SK-N-SH (cell line): ENCODE data around the gene KCNC4. TPM values are rescaled to one million over a fixed set of nuclear protein-coding genes. Genes with fewer than 3 reads are reported as not detected.

ENCODE experiments used
- CTCF ChIA-PET: fragments of 300-600, 350-600 bp; formaldehyde crosslinking; extraction: SDS; loops from one replicate; lab custom pipeline; 2021; lab: Yijun Ruan, JAX
- POLR2A ChIA-PET: fragments of 350-600 bp; sonication (Branson Sonifier 250); formaldehyde crosslinking; extraction: SDS; loops from one replicate; lab custom pipeline; 2020; ENCODE audit warnings: antibody characterized with exemption, inconsistent platforms; lab: Yijun Ruan, JAX
- DNase-seq: peaks from one replicate; pipeline ENCODE4 v3.0.0; 2012
- H2AFZ ChIP-seq: fragments of 200-600 bp; sonication (generic); 2 replicates; pipeline ENCODE4 v1.8.1; 2016; ENCODE audit warnings: antibody characterized with exemption, mild to moderate bottlenecking, low read depth
- H3F3A ChIP-seq: fragments of 200-600 bp; sonication (generic); replicated peaks from 2 replicates; pipeline ENCODE3; 2016; ENCODE audit warnings: antibody characterized with exemption, mild to moderate bottlenecking; ENCODE audit not compliant: insufficient read depth
- H3K27ac ChIP-seq, 2 experiments: fragments of 200-500 bp in 1 of 2; fragments of 200-600 bp in 1 of 2; sonication (Bioruptor generic) in 1 of 2; sonication (generic), shearing (Covaris generic) in 1 of 2; 2 replicates each; pipeline versions ENCODE4 v1.5.1 to v1.6.1; 2014 to 2016; ENCODE audit warnings: low read depth in 2 of 2, inconsistent platforms in 1 of 2, low read length in 1 of 2, mild to moderate bottlenecking in 1 of 2, mixed read lengths in 1 of 2
- H3K27me3 ChIP-seq: fragments of 200-600 bp; sonication (generic), shearing (Covaris generic); 2 replicates; pipeline ENCODE4 v1.6.1; 2016; ENCODE audit warnings: mixed run types; ENCODE audit not compliant: insufficient read depth
- H3K36me3 ChIP-seq, 2 experiments: fragments of 200-500 bp in 1 of 2; fragments of 200-600 bp in 1 of 2; sonication (Bioruptor generic) in 1 of 2; sonication (generic) in 1 of 2; replicated peaks in 1 of 2; 2 replicates each; pipeline versions ENCODE3 to v1.5.1; 2014 to 2016; ENCODE audit warnings: low read length in 1 of 2, mild to moderate bottlenecking in 1 of 2; ENCODE audit not compliant: insufficient read depth in 2 of 2, control insufficient read depth in 1 of 2
- H3K4me1 ChIP-seq, 2 experiments: fragments of 200-500 bp in 1 of 2; fragments of 200-600 bp in 1 of 2; sonication (Bioruptor generic) in 1 of 2; sonication (generic), shearing (Covaris generic) in 1 of 2; 2 replicates each; pipeline versions ENCODE4 v1.5.1 to v1.6.1; 2014 to 2016; ENCODE audit warnings: low read depth in 1 of 2, low read length in 1 of 2, mixed run types in 1 of 2; ENCODE audit not compliant: insufficient read depth in 2 of 2, control insufficient read depth in 1 of 2
- H3K4me2 ChIP-seq: fragments of 200-600 bp; sonication (generic), shearing (Covaris generic); 2 replicates; pipeline ENCODE4 v1.6.1; 2017; ENCODE audit warnings: mixed run types
- H3K4me3 ChIP-seq, 2 experiments: fragments of 200-500 bp in 1 of 2; fragments of 200-600 bp in 1 of 2; sonication (Bioruptor generic) in 1 of 2; sonication (generic), shearing (Covaris generic) in 1 of 2; 2 replicates each; pipeline versions ENCODE4 v1.5.1 to v1.8.1; 2014 to 2016; ENCODE audit warnings: low read depth in 2 of 2, inconsistent platforms in 1 of 2, low read length in 1 of 2, mild to moderate bottlenecking in 1 of 2, mixed read lengths in 1 of 2, moderate library complexity in 1 of 2
- H3K79me2 ChIP-seq: fragments of 200-600 bp; sonication (generic); 2 replicates; pipeline ENCODE4 v1.8.1; 2017; ENCODE audit warnings: mild to moderate bottlenecking; ENCODE audit not compliant: insufficient read depth
- H3K9ac ChIP-seq: fragments of 200-600 bp; sonication (generic); 2 replicates; pipeline ENCODE4 v1.6.1; 2017; ENCODE audit warnings: mixed run types
- H3K9me2 ChIP-seq: fragments of 200-600 bp; sonication (generic); 2 replicates; pipeline ENCODE4 v1.6.1; 2017; ENCODE audit warnings: mixed run types
- H3K9me3 ChIP-seq: fragments of 200-600 bp; sonication (generic); 2 replicates; pipeline ENCODE4 v1.6.1; 2017; ENCODE audit warnings: mixed run types, mild to moderate bottlenecking, moderate library complexity
- H4K20me1 ChIP-seq: fragments of 200-600 bp; sonication (generic); 2 replicates; pipeline ENCODE4 v1.6.1; 2017; ENCODE audit warnings: mild to moderate bottlenecking, mixed run types; ENCODE audit not compliant: insufficient read depth
- CHD2 ChIP-seq: fragments of 150-350 bp; IDR thresholded peaks from 2 replicates; pipeline ENCODE4 v1.6.1; 2018; ENCODE audit warnings: low read length; ENCODE audit not compliant: partially characterized antibody
- ELF1 ChIP-seq: IDR thresholded peaks from 2 replicates; pipeline ENCODE4 v1.4.0; 2012
- EZH2phosphoT487 ChIP-seq: fragments of 200-600 bp; sonication (generic); IDR thresholded peaks from 2 replicates; pipeline ENCODE4 v1.6.1; 2017; ENCODE audit warnings: low read depth, mixed run types, mild to moderate bottlenecking, antibody characterized with exemption, moderate library complexity, borderline replicate concordance
- GATA2 ChIP-seq: sonication (generic); formaldehyde crosslinking; IDR thresholded peaks from 2 replicates; pipeline ENCODE4 v1.5.0; 2020; ENCODE audit warnings: mild to moderate bottlenecking, missing genetic modification reagents
- MAX ChIP-seq: IDR thresholded peaks from 2 replicates; pipeline ENCODE4 v1.4.0; 2012; ENCODE audit warnings: low read depth
- MXI1 ChIP-seq: IDR thresholded peaks from 2 replicates; pipeline ENCODE4 v1.6.1; 2012; ENCODE audit warnings: mild to moderate bottlenecking, low read depth, low read length, improper control_type of control experiment
- NRF1 ChIP-seq: IDR thresholded peaks from 2 replicates; pipeline ENCODE4 v1.6.1; 2012; ENCODE audit warnings: low read depth, mild to moderate bottlenecking, low read length
- POLR2AphosphoS5 ChIP-seq: IDR thresholded peaks from 2 replicates; pipeline ENCODE4 v1.6.1; 2012; ENCODE audit warnings: low read depth, low read length
- RCOR1 ChIP-seq: fragments of 150-350 bp; IDR thresholded peaks from 2 replicates; pipeline ENCODE4 v1.6.1; 2017; ENCODE audit warnings: antibody characterized with exemption, low read length
- REST ChIP-seq: IDR thresholded peaks from 2 replicates; pipeline ENCODE4 v1.6.1; 2012; ENCODE audit warnings: mild to moderate bottlenecking, low read depth, low read length, moderate library complexity
- RFX5 ChIP-seq: IDR thresholded peaks from 2 replicates; pipeline ENCODE4 v1.6.1; 2012; ENCODE audit warnings: mild to moderate bottlenecking, improper control_type of control experiment, low read length
- SIN3A ChIP-seq: IDR thresholded peaks from 2 replicates; pipeline ENCODE4 v1.6.1; 2012; ENCODE audit warnings: low read depth, mild to moderate bottlenecking, low read length, moderate library complexity, borderline replicate concordance
- SMC3 ChIP-seq: IDR thresholded peaks from 2 replicates; pipeline ENCODE4 v1.6.1; 2012; ENCODE audit warnings: low read depth, low read length, improper control_type of control experiment
- TCF12 ChIP-seq: IDR thresholded peaks from 2 replicates; pipeline ENCODE4 v1.4.0; 2012
- USF1 ChIP-seq: IDR thresholded peaks from 2 replicates; pipeline ENCODE4 v1.4.0; 2012; ENCODE audit warnings: low read depth, borderline replicate concordance
- WGBS: methylation state at CpG from one replicate; pipeline ENCODE4 v1.1.6; 2017; ENCODE audit warnings: low lambda C conversion rate; 5-methylcytosine and 5-hydroxymethylcytosine counted together
- polyA plus RNA-seq, 3 experiments: library from polyadenylated mRNA; depleted of rRNA; stranded (reverse); fragments of >200 nt; gene quantifications; 2 replicates each; pipeline ENCODE4 v1.2.3, GENCODE V29; 2012
- TF ChIP-seq, protein P1 (sequence below): fragments of 200-600 bp; sonication (generic); IDR thresholded peaks from 2 replicates; pipeline ENCODE4 v1.6.1; 2017; ENCODE audit warnings: antibody characterized with exemption, mild to moderate bottlenecking, moderate library complexity
- TF ChIP-seq, protein P2 (sequence below): IDR thresholded peaks from 2 replicates; pipeline ENCODE4; 2012
- TF ChIP-seq, protein P3 (sequence below): fragments of 150-350 bp; IDR thresholded peaks from 2 replicates; pipeline ENCODE4 v1.6.1; 2016; ENCODE audit warnings: mild to moderate bottlenecking, low read depth, low read length

KCNC4 gene
- polyA plus RNA-seq, 1 of the 3 experiments (the other 2 are of a cell fraction) = 0.51 TPM

DNA sequence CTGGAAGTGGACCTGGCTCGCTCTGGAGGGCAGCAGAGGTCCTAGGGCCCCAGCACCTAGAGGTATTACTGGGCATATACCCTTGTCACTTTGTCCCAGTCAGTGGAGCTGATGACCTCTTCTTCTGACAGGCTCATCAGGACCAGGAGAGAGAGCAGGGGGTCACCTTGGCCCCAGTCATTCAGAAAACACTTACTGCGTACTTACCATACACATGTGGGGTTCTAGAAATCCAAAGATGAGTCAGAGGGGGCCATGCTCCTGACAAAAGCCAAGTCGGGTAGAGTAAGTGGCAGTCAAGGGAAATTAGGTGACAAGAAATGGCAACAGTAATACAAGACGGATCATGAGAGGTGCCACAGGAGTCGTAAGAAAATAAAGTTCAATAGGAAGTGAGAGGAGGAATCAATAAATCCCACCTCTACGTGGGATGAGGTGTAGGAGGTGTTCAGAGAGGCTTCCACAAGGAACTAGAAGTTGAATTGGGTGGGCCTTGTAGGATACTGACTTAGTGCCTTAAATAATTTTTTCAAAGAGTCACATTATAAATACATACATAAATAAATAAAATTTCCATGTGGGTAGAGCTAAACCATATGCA, 6.8 kb downstream of the KCNC4 start:
- Histone ChIP-seq H3K27ac (no peak overlapping the region), H3K9ac (no peak overlapping the region), H3F3A (no peaks in the 10 kb centered on the region), H3K4me3 (no peak overlapping the region), H3K9me2 (no peaks in the 10 kb centered on the region)
- WGBS = 61% methylated on average over 6 of the region's 6 CpGs
- TF ChIP-seq USF1 (no peak), TCF12 (no peak), SIN3A (no peak), ELF1 (no peak), RFX5 (no peak), GATA2 (no peak), EZH2phosphoT487 (no peak), RCOR1 (no peak), SMC3 (no peak)
- TF ChIP-seq, protein P1, sequence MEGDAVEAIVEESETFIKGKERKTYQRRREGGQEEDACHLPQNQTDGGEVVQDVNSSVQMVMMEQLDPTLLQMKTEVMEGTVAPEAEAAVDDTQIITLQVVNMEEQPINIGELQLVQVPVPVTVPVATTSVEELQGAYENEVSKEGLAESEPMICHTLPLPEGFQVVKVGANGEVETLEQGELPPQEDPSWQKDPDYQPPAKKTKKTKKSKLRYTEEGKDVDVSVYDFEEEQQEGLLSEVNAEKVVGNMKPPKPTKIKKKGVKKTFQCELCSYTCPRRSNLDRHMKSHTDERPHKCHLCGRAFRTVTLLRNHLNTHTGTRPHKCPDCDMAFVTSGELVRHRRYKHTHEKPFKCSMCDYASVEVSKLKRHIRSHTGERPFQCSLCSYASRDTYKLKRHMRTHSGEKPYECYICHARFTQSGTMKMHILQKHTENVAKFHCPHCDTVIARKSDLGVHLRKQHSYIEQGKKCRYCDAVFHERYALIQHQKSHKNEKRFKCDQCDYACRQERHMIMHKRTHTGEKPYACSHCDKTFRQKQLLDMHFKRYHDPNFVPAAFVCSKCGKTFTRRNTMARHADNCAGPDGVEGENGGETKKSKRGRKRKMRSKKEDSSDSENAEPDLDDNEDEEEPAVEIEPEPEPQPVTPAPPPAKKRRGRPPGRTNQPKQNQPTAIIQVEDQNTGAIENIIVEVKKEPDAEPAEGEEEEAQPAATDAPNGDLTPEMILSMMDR = no peak
- TF ChIP-seq, protein P2, sequence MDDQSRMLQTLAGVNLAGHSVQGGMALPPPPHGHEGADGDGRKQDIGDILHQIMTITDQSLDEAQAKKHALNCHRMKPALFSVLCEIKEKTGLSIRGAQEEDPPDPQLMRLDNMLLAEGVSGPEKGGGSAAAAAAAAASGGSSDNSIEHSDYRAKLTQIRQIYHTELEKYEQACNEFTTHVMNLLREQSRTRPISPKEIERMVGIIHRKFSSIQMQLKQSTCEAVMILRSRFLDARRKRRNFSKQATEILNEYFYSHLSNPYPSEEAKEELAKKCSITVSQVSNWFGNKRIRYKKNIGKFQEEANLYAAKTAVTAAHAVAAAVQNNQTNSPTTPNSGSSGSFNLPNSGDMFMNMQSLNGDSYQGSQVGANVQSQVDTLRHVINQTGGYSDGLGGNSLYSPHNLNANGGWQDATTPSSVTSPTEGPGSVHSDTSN = no peak
- TF ChIP-seq, protein P3, sequence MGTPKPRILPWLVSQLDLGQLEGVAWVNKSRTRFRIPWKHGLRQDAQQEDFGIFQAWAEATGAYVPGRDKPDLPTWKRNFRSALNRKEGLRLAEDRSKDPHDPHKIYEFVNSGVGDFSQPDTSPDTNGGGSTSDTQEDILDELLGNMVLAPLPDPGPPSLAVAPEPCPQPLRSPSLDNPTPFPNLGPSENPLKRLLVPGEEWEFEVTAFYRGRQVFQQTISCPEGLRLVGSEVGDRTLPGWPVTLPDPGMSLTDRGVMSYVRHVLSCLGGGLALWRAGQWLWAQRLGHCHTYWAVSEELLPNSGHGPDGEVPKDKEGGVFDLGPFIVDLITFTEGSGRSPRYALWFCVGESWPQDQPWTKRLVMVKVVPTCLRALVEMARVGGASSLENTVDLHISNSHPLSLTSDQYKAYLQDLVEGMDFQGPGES = no peak
- TF ChIP-seq, all 33 proteins: peak for 0
- no peaks in the 10 kb centered on the region for H3K36me3 ChIP-seq
- no peak overlapping the region for H2AFZ ChIP-seq
- peaks cover 0 to 42% of the 10 kb centered on the region in 2 experiments; a peak in 2 of 4 replicates for H3K4me1 ChIP-seq
- H3K4me2 ChIP-seq = no peak overlapping the region
- H3K27me3 ChIP-seq = peaks cover 12% of the 10 kb centered on the region; the same call in 1 of the 2 replicates
- H3K79me2 ChIP-seq = no peaks in the 10 kb centered on the region
- ChIA-PET CTCF (interaction anchor here (1.0 to 19.1 kb wide), 5 partner anchors 9 to 244 kb away, joined by 3 to 1300 read pairs (median 5); no protein-coding TSS in a partner anchor), POLR2A (no interaction called here)
- DNase-seq = no peak
- H4K20me1 ChIP-seq = no peaks in the 10 kb centered on the region
- H3K9me3 ChIP-seq = no peaks in the 10 kb centered on the region

- H3K4me3 ChIP-seq = no peak overlapping the region
- no peaks in the 10 kb centered on the region for H3K27me3 ChIP-seq
- H3K36me3 ChIP-seq = no peaks in the 10 kb centered on the region
- DNase-seq = no peak
- 83% methylated on average over 5 of the region's 5 CpGs for WGBS
- ChIA-PET POLR2A (no interaction called here), CTCF (interaction anchor here (3.3 to 19.1 kb wide), 2 partner anchors 10 to 95 kb away, joined by 20 to 1300 read pairs; no protein-coding TSS in a partner anchor)
- no peak overlapping the region for H3K27ac ChIP-seq
- H4K20me1 ChIP-seq = no peaks in the 10 kb centered on the region
- H2AFZ ChIP-seq = no peak overlapping the region
- no peaks in the 10 kb centered on the region for H3K9me3 ChIP-seq
- H3F3A ChIP-seq = no peaks in the 10 kb centered on the region
- H3K79me2 ChIP-seq = no peaks in the 10 kb centered on the region
- no peak overlapping the region for H3K4me2 ChIP-seq
- H3K9me2 ChIP-seq = no peaks in the 10 kb centered on the region
- H3K4me1 ChIP-seq = peaks cover 0 to 34% of the 10 kb centered on the region in 2 experiments; a peak in 2 of 4 replicates
- H3K9ac ChIP-seq = no peak overlapping the region
- no peak for TF ChIP-seq MXI1
- no peak for TF ChIP-seq CHD2
- no peak for TF ChIP-seq ELF1
- no peak for TF ChIP-seq REST
- no peak for TF ChIP-seq NRF1
- no peak for TF ChIP-seq EZH2phosphoT487
- TF ChIP-seq POLR2AphosphoS5 = no peak
- TF ChIP-seq MAX = no peak
These were observed 8.0 kb downstream of the KCNC4 start for GRCh38 chr1:110218137-110218536.
